MM.1S (cell line): ENCODE measurements around the gene IFIT1B.

Experiments
- DNase-seq: peaks from one replicate; pipeline ENCODE4 v3.0.0-alpha.2; 2015
- H2AFZ ChIP-seq: fragments of 300-600 bp; sonication (generic); 2 replicates; pipeline ENCODE4 v1.6.0; 2016; ENCODE audit warnings: antibody characterized with exemption, low read length
- H3F3A ChIP-seq: fragments of 300-600 bp; sonication (generic); 2 replicates; pipeline ENCODE4 v1.6.1; 2016; ENCODE audit warnings: mild to moderate bottlenecking, antibody characterized with exemption, low read length, moderate library complexity, mixed read lengths; ENCODE audit not compliant: insufficient read depth
- H3K27ac ChIP-seq: fragments of 300-600 bp; sonication (generic); 2 replicates; pipeline ENCODE4 v1.5.1; 2016; ENCODE audit warnings: mild to moderate bottlenecking, low read length
- H3K27me3 ChIP-seq: fragments of 300-600 bp; sonication (generic); replicated peaks from 2 replicates; pipeline ENCODE4 v1.6.0; 2016; ENCODE audit warnings: low read length; ENCODE audit not compliant: insufficient read depth
- H3K36me3 ChIP-seq: fragments of 300-600 bp; sonication (generic); replicated peaks from 2 replicates; pipeline ENCODE4 v1.6.1; 2016; ENCODE audit warnings: mild to moderate bottlenecking, low read length, mixed read lengths; ENCODE audit not compliant: insufficient read depth
- H3K4me1 ChIP-seq: fragments of 300-600 bp; sonication (generic); 2 replicates; pipeline ENCODE4 v1.6.1; 2016; ENCODE audit warnings: low read length, mixed read lengths
- H3K4me2 ChIP-seq: fragments of 300-600 bp; sonication (generic); 2 replicates; pipeline ENCODE4 v1.6.0; 2016; ENCODE audit warnings: low read depth, low read length
- H3K4me3 ChIP-seq: fragments of 300-600 bp; sonication (generic); 2 replicates; pipeline ENCODE4 v1.5.1; 2016; ENCODE audit warnings: low read length, mixed read lengths
- H3K79me2 ChIP-seq: fragments of 300-600 bp; sonication (generic); 2 replicates; pipeline ENCODE4 v1.6.1; 2016; ENCODE audit warnings: mixed run types, low read length, mixed read lengths
- H3K9ac ChIP-seq: fragments of 300-600 bp; sonication (generic); 2 replicates; pipeline ENCODE4 v1.6.1; 2016; ENCODE audit warnings: low read length, mixed read lengths
- H3K9me2 ChIP-seq: fragments of 300-600 bp; sonication (generic); replicated peaks from 2 replicates; pipeline ENCODE4 v1.6.1; 2016; ENCODE audit warnings: mild to moderate bottlenecking, low read length, mixed read lengths; ENCODE audit not compliant: insufficient read depth
- H3K9me3 ChIP-seq: fragments of 300-600 bp; sonication (generic); replicated peaks from 2 replicates; pipeline ENCODE4 v1.6.1; 2016; ENCODE audit warnings: mild to moderate bottlenecking, low read length, mixed read lengths; ENCODE audit not compliant: insufficient read depth
- H4K20me1 ChIP-seq: fragments of 300-600 bp; sonication (generic); 2 replicates; pipeline ENCODE4 v1.6.1; 2016; ENCODE audit warnings: mild to moderate bottlenecking, low read length, moderate library complexity, mixed read lengths; ENCODE audit not compliant: insufficient read depth
- EZH2 ChIP-seq: fragments of 300-600 bp; sonication (generic); optimal IDR thresholded peaks from 2 replicates; pipeline ENCODE3; 2017; ENCODE audit warnings: low read depth, mild to moderate bottlenecking, antibody characterized with exemption, low read length, mixed read lengths
- EZH2phosphoT487 ChIP-seq: fragments of 300-600 bp; sonication (generic); IDR thresholded peaks from 2 replicates; pipeline ENCODE4 v1.6.1; 2018; ENCODE audit warnings: antibody characterized with exemption, low read length
- TF ChIP-seq, protein P1 (sequence below): fragments of 300-600 bp; sonication (generic); IDR thresholded peaks from 2 replicates; pipeline ENCODE4 v1.5.1; 2016; ENCODE audit warnings: antibody characterized with exemption, low read length, mixed read lengths

The IFIT1B gene

GRCh38 chr10:89395141-89395540 is 17.3 kb downstream of the IFIT1B start:
- peaks cover 28% of the 10 kb centered on the region for H3F3A ChIP-seq
- H3K9me3 ChIP-seq: no peaks in the 10 kb centered on the region
- DNase-seq: no peak
- no peaks in the 10 kb centered on the region for H3K79me2 ChIP-seq
- H3K9ac ChIP-seq: no peak overlapping the region
- H4K20me1 ChIP-seq: no peaks in the 10 kb centered on the region
- no peaks in the 10 kb centered on the region for H3K9me2 ChIP-seq
- H3K4me2 ChIP-seq: no peak overlapping the region
- TF ChIP-seq, protein P1, sequence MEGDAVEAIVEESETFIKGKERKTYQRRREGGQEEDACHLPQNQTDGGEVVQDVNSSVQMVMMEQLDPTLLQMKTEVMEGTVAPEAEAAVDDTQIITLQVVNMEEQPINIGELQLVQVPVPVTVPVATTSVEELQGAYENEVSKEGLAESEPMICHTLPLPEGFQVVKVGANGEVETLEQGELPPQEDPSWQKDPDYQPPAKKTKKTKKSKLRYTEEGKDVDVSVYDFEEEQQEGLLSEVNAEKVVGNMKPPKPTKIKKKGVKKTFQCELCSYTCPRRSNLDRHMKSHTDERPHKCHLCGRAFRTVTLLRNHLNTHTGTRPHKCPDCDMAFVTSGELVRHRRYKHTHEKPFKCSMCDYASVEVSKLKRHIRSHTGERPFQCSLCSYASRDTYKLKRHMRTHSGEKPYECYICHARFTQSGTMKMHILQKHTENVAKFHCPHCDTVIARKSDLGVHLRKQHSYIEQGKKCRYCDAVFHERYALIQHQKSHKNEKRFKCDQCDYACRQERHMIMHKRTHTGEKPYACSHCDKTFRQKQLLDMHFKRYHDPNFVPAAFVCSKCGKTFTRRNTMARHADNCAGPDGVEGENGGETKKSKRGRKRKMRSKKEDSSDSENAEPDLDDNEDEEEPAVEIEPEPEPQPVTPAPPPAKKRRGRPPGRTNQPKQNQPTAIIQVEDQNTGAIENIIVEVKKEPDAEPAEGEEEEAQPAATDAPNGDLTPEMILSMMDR: no peak
- TF ChIP-seq EZH2 (no peak), EZH2phosphoT487 (no peak)
- no peak overlapping the region for H2AFZ ChIP-seq
- no peak overlapping the region for H3K27ac ChIP-seq
- no peak overlapping the region for H3K4me3 ChIP-seq
- peaks cover 23% of the 10 kb centered on the region for H3K4me1 ChIP-seq
- no peaks in the 10 kb centered on the region for H3K27me3 ChIP-seq
- no peaks in the 10 kb centered on the region for H3K36me3 ChIP-seq

- no peaks in the 10 kb centered on the region for H3K9me2 ChIP-seq
- no peak for DNase-seq
- no peak overlapping the region for H3K9ac ChIP-seq
- peaks cover 3% of the 10 kb centered on the region for H3F3A ChIP-seq
- no peak overlapping the region for H2AFZ ChIP-seq
- H3K27ac ChIP-seq: no peak overlapping the region
- no peaks in the 10 kb centered on the region for H3K36me3 ChIP-seq
- no peak overlapping the region for H3K4me2 ChIP-seq
- H3K27me3 ChIP-seq: no peaks in the 10 kb centered on the region
- no peaks in the 10 kb centered on the region for H3K9me3 ChIP-seq
- H4K20me1 ChIP-seq: no peaks in the 10 kb centered on the region
- H3K4me3 ChIP-seq: no peak overlapping the region
- TF ChIP-seq, protein P1: no peak
- no peak for TF ChIP-seq EZH2
- no peaks in the 10 kb centered on the region for H3K79me2 ChIP-seq
- H3K4me1 ChIP-seq: peaks cover 5% of the 10 kb centered on the region
Measured at GRCh38 chr10:89398003-89398749, 20.3 kb downstream of the IFIT1B start.

DNA sequence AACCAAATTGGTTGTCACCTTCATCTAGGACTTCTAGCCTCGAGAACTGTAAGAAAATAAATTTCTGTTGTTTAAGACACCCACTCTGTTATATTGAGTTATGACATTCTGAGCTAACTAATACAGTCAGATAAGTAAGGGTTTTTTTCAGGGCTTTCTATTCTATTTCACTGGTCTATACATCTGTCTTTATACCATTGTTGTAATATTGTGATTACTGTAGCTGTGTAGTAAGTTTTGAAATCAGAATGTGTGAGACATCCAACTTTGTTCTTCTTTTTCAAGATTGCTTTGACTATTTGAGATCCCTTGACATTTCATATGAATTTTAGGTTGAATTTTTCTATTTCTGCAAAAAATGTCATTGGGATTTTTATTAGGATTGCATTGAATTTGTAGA is 22.1 kb downstream of the IFIT1B start:
- Histone ChIP-seq H3K4me1 (no peaks in the 10 kb centered on the region), H3K4me3 (no peak overlapping the region), H3K9ac (no peak overlapping the region), H3K27ac (no peak overlapping the region), H3F3A (no peaks in the 10 kb centered on the region), H3K9me2 (no peaks in the 10 kb centered on the region), H3K36me3 (no peaks in the 10 kb centered on the region), H4K20me1 (no peaks in the 10 kb centered on the region), H2AFZ (no peak overlapping the region), H3K79me2 (no peaks in the 10 kb centered on the region), H3K4me2 (no peak overlapping the region), H3K9me3 (no peaks in the 10 kb centered on the region), H3K27me3 (no peaks in the 10 kb centered on the region)
- no peak for DNase-seq
- TF ChIP-seq, protein P1: no peak
- TF ChIP-seq EZH2 (no peak), EZH2phosphoT487 (no peak)
